ENCODE results near the gene IFITM2. TPM values are rescaled to one million over a fixed set of nuclear protein-coding genes. Genes with fewer than 3 reads are reported as not detected.

The IFITM2 gene
- total RNA-seq (2014; rRNA removed; shearing (Covaris generic)), result 17.6 and 22.6 TPM in 2 replicates

GRCh38 chr11:307766-308708 is at the start of gene IFITM2:
Gene IFITM2, plus strand, starts transcription at chr11:307816. Its CDS starts 377 bp downstream, at chr11:308193.
- peak; percentile 53 for DNase-seq (ENCODE audit: low spot score)

- DNase-seq (ENCODE audit: low spot score), result no peak
Measured at GRCh38 chr11:259413-259812, 48.2 kb upstream of the IFITM2 start.

GRCh38 chr11:261624-262023 is 46.0 kb upstream of the IFITM2 start:
- no peak for DNase-seq (ENCODE audit: low spot score)

GRCh38 chr11:266676-267439 is 40.8 kb upstream of the IFITM2 start:
- no peak for DNase-seq (ENCODE audit: low spot score)

- DNase-seq (ENCODE audit: low spot score), result no peak
Measured at GRCh38 chr11:267491-267994, 40.1 kb upstream of the IFITM2 start.

- DNase-seq (ENCODE audit: low spot score), result peak; percentile 86
Measured at GRCh38 chr11:268716-269145, 38.9 kb upstream of the IFITM2 start.

GRCh38 chr11:269146-269890 is 38.3 kb upstream of the IFITM2 start:
- DNase-seq (ENCODE audit: low spot score), result no peak

- DNase-seq (ENCODE audit: low spot score), result no peak
Measured at GRCh38 chr11:270451-271318, 36.9 kb upstream of the IFITM2 start.

GRCh38 chr11:271319-271715 is 36.3 kb upstream of the IFITM2 start:
- no peak for DNase-seq (ENCODE audit: low spot score)

- DNase-seq (ENCODE audit: low spot score), result no peak
Measured at GRCh38 chr11:272195-272930, 35.3 kb upstream of the IFITM2 start.

GRCh38 chr11:272931-273198 is 34.8 kb upstream of the IFITM2 start:
- no peak for DNase-seq (ENCODE audit: low spot score)

GRCh38 chr11:276219-276618 is 31.4 kb upstream of the IFITM2 start:
- no peak for DNase-seq (ENCODE audit: low spot score)

GRCh38 chr11:278001-278951 is 29.3 kb upstream of the IFITM2 start, which contains the start of gene NLRP6:
Gene NLRP6, plus strand, starts transcription at chr11:278407. Its CDS starts 163 bp downstream, at chr11:278570.
- DNase-seq (ENCODE audit: low spot score), result no peak

- no peak for DNase-seq (ENCODE audit: low spot score)
Measured at GRCh38 chr11:279040-279965, 28.3 kb upstream of the IFITM2 start.

GRCh38 chr11:279966-280705 is 27.5 kb upstream of the IFITM2 start:
- no peak for DNase-seq (ENCODE audit: low spot score)

- no peak for DNase-seq (ENCODE audit: low spot score)
Measured at GRCh38 chr11:280706-281485, 26.7 kb upstream of the IFITM2 start.

Data from A172 (cell line).